Measurements from ENCODE around the gene PHLDA2. TPM values are rescaled to one million over a fixed set of nuclear protein-coding genes. Genes with fewer than 3 reads are reported as not detected.

Gene PHLDA2
- total and polyA plus RNA-seq, 4 experiments from 2014 or later: 0.58 to 1.9 (median 1.1) TPM

- H3K4me3 Mint-ChIP-seq: peak overlapping the region in 2 of 8 donors; percentile 45 to 49
- intact Hi-C loops (cut with micrococcal nuclease): no loop called here
- no peaks in the 10 kb centered on the region for H3K9me3 ChIP-seq (ENCODE audit: control insufficient read depth in 1 of 2, low read length in 2 of 2)
- H3K27ac ChIP-seq (ENCODE audit: low read depth, low read length): no peak overlapping the region
- no peaks in the 10 kb centered on the region for H3K36me3 ChIP-seq (ENCODE audit: insufficient read depth, low read length)
- H3K4me1 Mint-ChIP-seq: peaks cover 6 to 11% (median 9%) of the 10 kb centered on the region in 4 donors
- H3K36me3 Mint-ChIP-seq: no peaks in the 10 kb centered on the region
- no peaks in the 10 kb centered on the region for H3K27me3 ChIP-seq (ENCODE audit: insufficient read depth, low read length)
- peak overlapping the region in 3 of 7 donors; percentile 41 to 74 (median 61) for H3K27ac Mint-ChIP-seq
- H3K4me1 ChIP-seq (ENCODE audit: insufficient read depth, low read length): peaks cover 9% of the 10 kb centered on the region
- H3K4me3 ChIP-seq (ENCODE audit: low read length in 2 of 2): no peak overlapping the region
- H3K9me3 Mint-ChIP-seq: no peaks in the 10 kb centered on the region
- DNase-seq: no peak
- POLR2A ChIA-PET (ENCODE audit: partially characterized antibody): no interaction called here
- CTCF ChIA-PET (ENCODE audit: partially characterized antibody): no interaction called here
- H3K27me3 Mint-ChIP-seq: no peaks in the 10 kb centered on the region
Observed at GRCh38 chr11:2913776-2914175, 15.4 kb downstream of the PHLDA2 start.

- POLR2A ChIA-PET (ENCODE audit: partially characterized antibody): no interaction called here
- H3K27ac Mint-ChIP-seq: no peak overlapping the region
Observed at GRCh38 chr11:2913019-2913431, 16.2 kb downstream of the PHLDA2 start.

GRCh38 chr11:2912498-2912897, 16.7 kb downstream of the PHLDA2 start:
- Histone ChIP-seq H3K27me3 (ENCODE audit: insufficient read depth, low read length) (no peaks in the 10 kb centered on the region), H3K27ac (ENCODE audit: low read depth, low read length) (no peak overlapping the region), H3K4me1 (ENCODE audit: insufficient read depth, low read length) (peaks cover 9% of the 10 kb centered on the region), H3K36me3 (ENCODE audit: insufficient read depth, low read length) (no peaks in the 10 kb centered on the region), H3K4me3 (ENCODE audit: low read length in 2 of 2) (no peak overlapping the region), H3K9me3 (ENCODE audit: control insufficient read depth in 1 of 2, low read length in 2 of 2) (no peaks in the 10 kb centered on the region)
- H3K36me3 Mint-ChIP-seq: no peaks in the 10 kb centered on the region
- POLR2A ChIA-PET (ENCODE audit: partially characterized antibody): no interaction called here
- H3K9me3 Mint-ChIP-seq: no peaks in the 10 kb centered on the region
- CTCF ChIA-PET (ENCODE audit: partially characterized antibody): no interaction called here
- DNase-seq: no peak
- intact Hi-C loops (cut with micrococcal nuclease): no loop called here
- H3K4me3 Mint-ChIP-seq: no peak overlapping the region
- no peaks in the 10 kb centered on the region for H3K27me3 Mint-ChIP-seq
- H3K4me1 Mint-ChIP-seq: peaks cover 6 to 11% (median 9%) of the 10 kb centered on the region in 4 donors
- H3K27ac Mint-ChIP-seq: no peak overlapping the region

More at GRCh38 chr11:2913019-2913431, 16.2 kb downstream of the PHLDA2 start:
- Mint-ChIP-seq H3K4me1 (peaks cover 6 to 11% (median 9%) of the 10 kb centered on the region in 4 donors), H3K4me3 (no peak overlapping the region), H3K36me3 (no peaks in the 10 kb centered on the region), H3K27me3 (no peaks in the 10 kb centered on the region), H3K9me3 (no peaks in the 10 kb centered on the region)
- no peak for DNase-seq
- Histone ChIP-seq H3K4me3 (ENCODE audit: low read length in 2 of 2) (no peak overlapping the region), H3K27ac (ENCODE audit: low read depth, low read length) (no peak overlapping the region), H3K4me1 (ENCODE audit: insufficient read depth, low read length) (peaks cover 9% of the 10 kb centered on the region), H3K9me3 (ENCODE audit: control insufficient read depth in 1 of 2, low read length in 2 of 2) (no peaks in the 10 kb centered on the region), H3K27me3 (ENCODE audit: insufficient read depth, low read length) (no peaks in the 10 kb centered on the region), H3K36me3 (ENCODE audit: insufficient read depth, low read length) (no peaks in the 10 kb centered on the region)
- CTCF ChIA-PET (ENCODE audit: partially characterized antibody): no interaction called here
- intact Hi-C loops (cut with micrococcal nuclease): no loop called here

DNA sequence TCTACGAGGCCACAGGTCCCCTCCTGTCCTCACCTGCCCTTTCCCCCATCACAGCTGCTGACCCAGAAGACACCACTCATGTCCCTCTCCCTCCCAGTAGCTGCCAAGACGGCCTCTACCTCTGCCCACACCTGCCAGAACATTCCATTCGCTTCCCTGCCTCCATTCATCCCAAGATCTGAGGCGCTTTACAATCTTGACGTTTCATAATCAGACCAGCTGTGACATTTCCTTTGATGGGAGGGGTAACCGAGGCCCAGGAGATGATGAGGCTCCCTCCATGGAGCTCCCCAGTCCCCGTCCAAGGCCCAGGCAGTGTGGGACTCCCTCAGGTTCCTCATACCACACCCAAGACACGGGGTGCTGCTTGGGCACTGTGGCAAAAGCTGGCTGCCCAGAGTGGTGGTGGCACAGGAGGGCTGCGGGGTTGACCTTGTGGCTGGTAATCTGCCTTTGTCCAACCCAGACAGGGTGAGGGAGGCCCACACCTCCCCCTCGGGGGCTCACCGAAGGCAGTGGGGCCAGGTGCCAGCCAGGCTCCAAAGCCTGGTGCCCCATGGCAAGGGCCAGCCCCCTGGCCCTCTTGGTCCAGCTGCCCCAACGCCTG, 17.3 kb downstream of the PHLDA2 start:
- Histone ChIP-seq H3K36me3 (ENCODE audit: insufficient read depth, low read length) (no peaks in the 10 kb centered on the region), H3K27ac (ENCODE audit: low read depth, low read length) (no peak overlapping the region), H3K4me1 (ENCODE audit: insufficient read depth, low read length) (peaks cover 9% of the 10 kb centered on the region), H3K27me3 (ENCODE audit: insufficient read depth, low read length) (no peaks in the 10 kb centered on the region), H3K9me3 (ENCODE audit: control insufficient read depth in 1 of 2, low read length in 2 of 2) (no peaks in the 10 kb centered on the region), H3K4me3 (ENCODE audit: low read length in 2 of 2) (no peak overlapping the region)
- Mint-ChIP-seq H3K9me3 (no peaks in the 10 kb centered on the region), H3K27ac (peak overlapping the region in 2 of 7 donors; percentile 15 to 23), H3K4me1 (peaks cover 6 to 11% (median 9%) of the 10 kb centered on the region in 4 donors), H3K36me3 (peaks cover 0 to under 1% of the 10 kb centered on the region in 2 donors), H3K4me3 (no peak overlapping the region), H3K27me3 (no peaks in the 10 kb centered on the region)
- DNase-seq: no peak
- ChIA-PET CTCF (ENCODE audit: partially characterized antibody) (no interaction called here), POLR2A (ENCODE audit: partially characterized antibody) (no interaction called here)
- intact Hi-C loops (cut with micrococcal nuclease): no loop called here

GRCh38 chr11:2911088-2911784, 18.0 kb downstream of the PHLDA2 start:
- intact Hi-C loops (cut with micrococcal nuclease): no loop called here
- CTCF ChIA-PET (ENCODE audit: partially characterized antibody): no interaction called here

DNA sequence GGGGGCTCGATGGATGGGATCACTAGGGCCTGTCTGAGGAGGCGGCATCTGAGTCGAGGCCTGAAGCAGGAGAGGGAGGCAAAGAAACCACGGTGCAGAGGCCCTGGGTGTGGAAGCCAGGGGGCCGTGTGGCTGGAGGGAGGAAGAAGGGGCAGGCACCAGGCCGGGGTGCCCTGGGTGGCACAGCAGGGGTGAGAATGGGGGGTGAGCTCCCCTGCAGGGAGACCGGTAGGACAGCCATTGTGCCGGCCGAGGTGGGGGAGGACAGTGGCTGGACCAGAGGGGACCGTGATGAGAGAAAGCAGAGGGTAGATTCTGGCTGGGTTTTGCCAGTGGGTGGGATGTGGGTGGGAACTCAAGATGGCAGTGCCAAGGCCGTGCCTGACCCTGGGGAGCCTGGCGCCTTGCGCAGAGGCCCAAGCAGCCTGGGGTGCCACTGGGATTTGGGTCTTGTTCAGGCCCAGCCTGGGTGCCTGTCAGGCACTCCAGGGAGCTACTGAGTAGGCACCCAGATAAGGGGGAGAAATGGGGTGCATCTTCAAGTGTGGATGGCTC, 18.7 kb downstream of the PHLDA2 start:
- no peak for DNase-seq
- H3K4me3 ChIP-seq (ENCODE audit: low read length in 2 of 2): no peak overlapping the region
- intact Hi-C loops (cut with micrococcal nuclease): no loop called here
- ChIA-PET CTCF (ENCODE audit: partially characterized antibody) (no interaction called here), POLR2A (ENCODE audit: partially characterized antibody) (no interaction called here)
- Mint-ChIP-seq H3K4me3 (peak overlapping the region in 1 of 8 donors; percentile 31), H3K27ac (no peak overlapping the region), H3K36me3 (peaks cover 4 to 14% of the 10 kb centered on the region in 2 donors), H3K9me3 (no peaks in the 10 kb centered on the region), H3K4me1 (peaks cover 6 to 11% (median 9%) of the 10 kb centered on the region in 4 donors), H3K27me3 (no peaks in the 10 kb centered on the region)
- H3K4me1 ChIP-seq (ENCODE audit: insufficient read depth, low read length): peaks cover 9% of the 10 kb centered on the region
- no peaks in the 10 kb centered on the region for H3K36me3 ChIP-seq (ENCODE audit: insufficient read depth, low read length)
- no peaks in the 10 kb centered on the region for H3K9me3 ChIP-seq (ENCODE audit: control insufficient read depth in 1 of 2, low read length in 2 of 2)
- no peak overlapping the region for H3K27ac ChIP-seq (ENCODE audit: low read depth, low read length)
- no peaks in the 10 kb centered on the region for H3K27me3 ChIP-seq (ENCODE audit: insufficient read depth, low read length)

More at GRCh38 chr11:2911088-2911784, 18.0 kb downstream of the PHLDA2 start:
- no peaks in the 10 kb centered on the region for H3K9me3 Mint-ChIP-seq
- Histone ChIP-seq H3K27ac (ENCODE audit: low read depth, low read length) (no peak overlapping the region), H3K4me3 (ENCODE audit: low read length in 2 of 2) (no peak overlapping the region), H3K4me1 (ENCODE audit: insufficient read depth, low read length) (peaks cover 9% of the 10 kb centered on the region), H3K36me3 (ENCODE audit: insufficient read depth, low read length) (no peaks in the 10 kb centered on the region), H3K27me3 (ENCODE audit: insufficient read depth, low read length) (no peaks in the 10 kb centered on the region), H3K9me3 (ENCODE audit: control insufficient read depth in 1 of 2, low read length in 2 of 2) (no peaks in the 10 kb centered on the region)
- no peaks in the 10 kb centered on the region for H3K27me3 Mint-ChIP-seq
- peaks cover 4 to 7% of the 10 kb centered on the region in 2 donors for H3K36me3 Mint-ChIP-seq
- no peak for DNase-seq
- peak overlapping the region in 3 of 7 donors; percentile 12 to 23 (median 15) for H3K27ac Mint-ChIP-seq
- H3K4me3 Mint-ChIP-seq: no peak overlapping the region
- POLR2A ChIA-PET (ENCODE audit: partially characterized antibody): no interaction called here
- H3K4me1 Mint-ChIP-seq: peaks cover 6 to 11% (median 9%) of the 10 kb centered on the region in 4 donors

- H3K36me3 ChIP-seq (ENCODE audit: insufficient read depth, low read length): no peaks in the 10 kb centered on the region
- Mint-ChIP-seq H3K4me3 (no peak overlapping the region), H3K36me3 (peaks cover 6 to 23% of the 10 kb centered on the region in 2 donors), H3K27me3 (no peaks in the 10 kb centered on the region), H3K9me3 (no peaks in the 10 kb centered on the region), H3K27ac (no peak overlapping the region), H3K4me1 (peaks cover 7 to 19% (median 14%) of the 10 kb centered on the region in 4 donors)
- CTCF ChIA-PET (ENCODE audit: partially characterized antibody): no interaction called here
- H3K9me3 ChIP-seq (ENCODE audit: control insufficient read depth in 1 of 2, low read length in 2 of 2): no peaks in the 10 kb centered on the region
- intact Hi-C loops (cut with micrococcal nuclease): no loop called here
- no peak for DNase-seq
- POLR2A ChIA-PET (ENCODE audit: partially characterized antibody): no interaction called here
- no peak overlapping the region for H3K4me3 ChIP-seq (ENCODE audit: low read length in 2 of 2)
- H3K27me3 ChIP-seq (ENCODE audit: insufficient read depth, low read length): no peaks in the 10 kb centered on the region
- H3K27ac ChIP-seq (ENCODE audit: low read depth, low read length): no peak overlapping the region
- peaks cover 9% of the 10 kb centered on the region for H3K4me1 ChIP-seq (ENCODE audit: insufficient read depth, low read length)
Observed at GRCh38 chr11:2909133-2909902, 19.9 kb downstream of the PHLDA2 start.
